Right lobe of liver (tissue), 6 donors: Measurements from ENCODE around the gene RAB14. TPM values are rescaled to one million over a fixed set of nuclear protein-coding genes. Genes with fewer than 3 reads are reported as not detected.
A peak's percentile ranks its signal among the peaks of the same experiment; 100 is the strongest.
"Not testable (repeated sequence)": the region's sequence is repeated elsewhere in the genome, so short reads cannot be mapped to it uniquely, and the experiment has no call there.

Source experiments
- ATAC-seq, 4 donors: fragments of 200-7000 bp; cut with Tn5 transposase; one replicate each; pipeline ENCODE4 v1.9.1; 2020; ENCODE audit warnings: mild to moderate bottlenecking in 4 of 4, moderate library complexity in 4 of 4
- DNase-seq, 3 donors: peaks; one replicate each; pipeline ENCODE4 v3.0.0-alpha.2; 2020
- H3K27ac ChIP-seq, 3 donors: fragments of 200-600 bp; one replicate each; pipeline ENCODE4 v1.8.0; 2022
- H3K27me3 ChIP-seq, 2 donors: fragments of 200-600 bp; one replicate each; pipeline ENCODE4 v1.8.0; 2022
- H3K36me3 ChIP-seq, 4 donors: fragments of 200-600 bp; sonication (generic) in 1 of 4; one replicate each; pipeline versions ENCODE4 v1.5.1 to v1.8.0; 2017 to 2022; ENCODE audit warnings: control low read depth in 1 of 4
- H3K4me1 ChIP-seq, 4 donors: fragments of 200-600 bp; sonication (generic) in 1 of 4; one replicate each; pipeline versions ENCODE4 v1.5.1 to v1.8.0; 2017 to 2022; ENCODE audit warnings: control low read depth in 1 of 4
- H3K4me3 ChIP-seq, 3 donors: fragments of 200-600 bp; one replicate each; pipeline ENCODE4 v1.8.0; 2022
- H3K9me3 ChIP-seq, 4 donors: fragments of 200-600 bp; sonication (generic) in 1 of 4; one replicate each; pipeline versions ENCODE4 v1.5.1 to v1.8.0; 2017 to 2022; ENCODE audit warnings: control low read depth in 1 of 4
- POLR2A ChIP-seq: fragments of 450-650 bp; IDR thresholded peaks from one replicate; pipeline ENCODE4 v1.6.1; 2017; ENCODE audit warnings: antibody characterized with exemption, mild to moderate bottlenecking
- WGBS: methylation state at CpG from one replicate; pipeline ENCODE4 v1.1.6; 2018; ENCODE audit warnings: low coverage, low lambda C conversion rate; ENCODE audit not compliant: insufficient coverage; ENCODE audit errors: missing lambda C conversion rate; 5-methylcytosine and 5-hydroxymethylcytosine counted together
- intact Hi-C, 2 donors: fragments of 100-400 bp; cut with DNase I; formaldehyde crosslinking; loops; one replicate each; pipeline versions ENCODE4 v1.11.2 to v1.14.1; 2022
- total RNA-seq, 6 experiments: library from RNA; depleted of rRNA in 2 of 6; stranded (reverse); fragments of >200 nt in 2 of 6; fragmentation: NEBNext Ultra II Directional in 3 of 6; extraction: Animal tissue kit (Norgen Biotek cat#: 25700) in 3 of 6; gene quantifications; one replicate each; pipeline versions ENCODE4 v1.1.0 to v1.2.4, GENCODE V29; 2016 to 2023
- TF ChIP-seq, protein P1 (sequence below), 4 donors: fragments of 200-600 bp in 3 of 4; fragments of 450-650 bp in 1 of 4; IDR thresholded peaks; one replicate each; pipeline versions ENCODE4 v1.5.1 to v1.8.0; 2016 to 2022; ENCODE audit warnings: antibody characterized with exemption in 4 of 4, mild to moderate bottlenecking in 2 of 4
- donor health status: DM: no; HTN: yes; CAD: no.
- donor health status: DM: no; HTN: no; CAD: no.
- donor health status: DM: no; HTN: no; CAD: no.
- donor health status: DM: no; HTN: yes; CAD: no.
- donor health status: DM: no; HTN: yes; CAD: no.

RAB14 gene
- total RNA-seq, 6 experiments from 2014 or later, result 29.0 to 65.1 (median 53.5) TPM

DNA sequence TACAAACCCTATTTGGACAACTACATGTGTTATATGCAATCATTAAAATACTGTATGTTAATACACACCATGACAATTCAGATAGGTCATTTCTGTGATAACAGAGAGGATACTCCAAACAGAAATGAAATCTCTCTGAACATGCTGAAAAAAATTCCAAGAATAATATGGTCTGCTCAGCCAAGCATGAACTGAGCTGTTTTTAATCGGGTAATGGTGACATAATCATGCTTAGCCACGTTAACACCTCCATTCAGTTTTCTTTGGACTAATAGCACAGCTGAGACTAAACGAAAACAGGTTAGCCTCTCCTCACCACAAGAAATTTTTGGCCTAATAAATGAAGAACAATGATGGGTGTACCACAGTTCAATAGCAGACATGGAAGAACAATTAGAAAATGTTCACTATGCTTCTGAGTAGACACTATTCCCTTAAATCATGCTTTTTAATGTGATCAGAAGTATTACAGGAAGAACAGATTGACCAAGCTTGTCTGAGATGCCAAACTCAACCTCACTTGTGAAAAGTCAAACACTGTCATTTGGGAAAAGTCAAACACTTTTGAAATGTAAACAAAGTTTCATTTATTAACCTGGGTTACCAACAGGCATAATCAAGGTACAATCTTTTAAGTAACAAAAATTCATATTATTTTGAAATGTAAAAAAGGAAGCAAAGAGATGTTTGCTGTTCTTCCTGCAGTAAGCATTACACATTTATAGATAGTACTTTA is 19.4 kb downstream of the RAB14 start:
- TF ChIP-seq, protein P1, sequence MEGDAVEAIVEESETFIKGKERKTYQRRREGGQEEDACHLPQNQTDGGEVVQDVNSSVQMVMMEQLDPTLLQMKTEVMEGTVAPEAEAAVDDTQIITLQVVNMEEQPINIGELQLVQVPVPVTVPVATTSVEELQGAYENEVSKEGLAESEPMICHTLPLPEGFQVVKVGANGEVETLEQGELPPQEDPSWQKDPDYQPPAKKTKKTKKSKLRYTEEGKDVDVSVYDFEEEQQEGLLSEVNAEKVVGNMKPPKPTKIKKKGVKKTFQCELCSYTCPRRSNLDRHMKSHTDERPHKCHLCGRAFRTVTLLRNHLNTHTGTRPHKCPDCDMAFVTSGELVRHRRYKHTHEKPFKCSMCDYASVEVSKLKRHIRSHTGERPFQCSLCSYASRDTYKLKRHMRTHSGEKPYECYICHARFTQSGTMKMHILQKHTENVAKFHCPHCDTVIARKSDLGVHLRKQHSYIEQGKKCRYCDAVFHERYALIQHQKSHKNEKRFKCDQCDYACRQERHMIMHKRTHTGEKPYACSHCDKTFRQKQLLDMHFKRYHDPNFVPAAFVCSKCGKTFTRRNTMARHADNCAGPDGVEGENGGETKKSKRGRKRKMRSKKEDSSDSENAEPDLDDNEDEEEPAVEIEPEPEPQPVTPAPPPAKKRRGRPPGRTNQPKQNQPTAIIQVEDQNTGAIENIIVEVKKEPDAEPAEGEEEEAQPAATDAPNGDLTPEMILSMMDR (IDR thresholded peaks at IDR 0.05), result no peak
- TF ChIP-seq POLR2A, result no peak
- Histone ChIP-seq H3K36me3 (peaks cover 0 to 7% (median 3%) of the 10 kb centered on the region in 4 donors), H3K27me3 (no peaks in the 10 kb centered on the region), H3K4me1 (peaks cover 0 to 87% (median 36%) of the 10 kb centered on the region in 4 donors), H3K27ac (peak overlapping the region; percentile 57 to 85 (median 59)), H3K4me3 (no peak overlapping the region), H3K9me3 (no peaks in the 10 kb centered on the region)
- DNase-seq (no peak), ATAC-seq (peak; percentile 9 to 51 (median 23))
- WGBS, result 33% methylated on average over 3 of the region's 3 CpGs
- intact Hi-C loops, result no loop called here

DNA sequence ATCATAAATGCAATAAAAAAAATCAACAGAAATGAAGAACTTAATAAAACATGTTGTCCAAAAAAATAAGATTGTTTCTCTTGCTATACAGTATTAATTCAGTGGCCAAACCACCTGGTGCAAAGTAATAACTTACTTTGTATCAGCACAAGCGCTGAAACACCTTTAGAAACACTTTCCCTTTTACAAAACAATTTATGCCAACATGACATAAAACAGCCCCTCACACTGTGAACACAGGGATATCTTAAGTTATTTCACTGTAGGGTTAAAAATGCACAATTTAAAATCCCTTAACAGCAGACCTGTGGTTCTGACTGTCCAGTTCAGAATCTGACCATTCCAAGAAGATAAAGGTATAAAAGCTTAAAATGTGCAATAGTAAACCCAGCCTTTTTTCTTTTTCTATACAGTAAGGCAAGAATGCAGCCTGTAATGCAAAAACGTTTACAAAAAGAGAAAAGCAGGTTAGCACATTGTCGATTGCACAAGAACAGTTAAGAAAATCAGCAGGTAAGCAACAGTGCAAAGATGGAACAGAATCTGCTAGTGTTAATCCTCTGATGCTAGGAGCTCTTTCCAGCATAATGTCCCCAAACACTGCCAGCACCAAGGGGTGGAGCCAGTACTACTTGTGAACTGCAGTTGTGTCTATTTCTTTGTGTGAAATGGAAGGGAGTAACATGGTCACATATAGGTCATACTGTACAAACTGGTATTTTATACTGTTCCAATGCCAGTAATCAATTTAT is 21.6 kb downstream of the RAB14 start:
- peaks cover 0 to 71% (median 31%) of the 10 kb centered on the region in 4 donors for H3K4me1 ChIP-seq
- DNase-seq, result peak; percentile 29 to 78 (median 70)
- WGBS, result 28% methylated on average over 3 of the region's 3 CpGs
- TF ChIP-seq, protein P1 (IDR thresholded peaks at IDR 0.05), result no peak
- TF ChIP-seq POLR2A, result no peak
- ATAC-seq, result peak; percentile 39 to 71 (median 68)
- H3K27me3 ChIP-seq, result no peaks in the 10 kb centered on the region
- no peaks in the 10 kb centered on the region for H3K9me3 ChIP-seq
- intact Hi-C loops, result no loop called here
- H3K4me3 ChIP-seq, result no peak overlapping the region
- H3K36me3 ChIP-seq, result peaks cover 0 to 7% (median 1%) of the 10 kb centered on the region in 4 donors
- peak overlapping the region; percentile 18 to 85 (median 57) for H3K27ac ChIP-seq

DNA sequence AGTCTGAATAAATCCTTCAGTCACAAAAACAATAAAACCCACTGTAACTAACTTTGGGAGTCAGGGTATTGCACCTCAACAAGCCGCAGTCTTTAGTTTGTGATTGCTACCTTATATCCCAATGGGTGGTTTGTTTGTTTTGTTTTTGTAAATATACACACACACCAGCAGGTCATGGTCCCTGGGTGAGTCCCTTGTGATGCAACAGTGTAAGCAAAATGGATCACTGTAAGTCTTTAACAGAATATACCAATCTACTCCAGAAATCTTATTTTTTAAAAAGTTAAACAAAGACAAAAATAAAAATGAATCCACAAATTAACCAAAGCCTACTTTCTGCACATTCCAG is 22.3 kb downstream of the RAB14 start:
- peak overlapping the region in 2 of 3 donors; percentile 2 to 12 for H3K4me3 ChIP-seq
- H3K36me3 ChIP-seq, H3K27me3 ChIP-seq, intact Hi-C loops, H3K9me3 ChIP-seq: not testable (repeated sequence)
- peaks cover 0 to 63% (median 28%) of the 10 kb centered on the region in 4 donors for H3K4me1 ChIP-seq
- 35% methylated on average over 1 of the region's 1 CpG for WGBS
- ATAC-seq (peak; percentile 72 to 87 (median 77)), DNase-seq (peak in 2 of 3 donors; percentile 46 to 72)
- peak overlapping the region; percentile 18 to 85 (median 51) for H3K27ac ChIP-seq

DNA sequence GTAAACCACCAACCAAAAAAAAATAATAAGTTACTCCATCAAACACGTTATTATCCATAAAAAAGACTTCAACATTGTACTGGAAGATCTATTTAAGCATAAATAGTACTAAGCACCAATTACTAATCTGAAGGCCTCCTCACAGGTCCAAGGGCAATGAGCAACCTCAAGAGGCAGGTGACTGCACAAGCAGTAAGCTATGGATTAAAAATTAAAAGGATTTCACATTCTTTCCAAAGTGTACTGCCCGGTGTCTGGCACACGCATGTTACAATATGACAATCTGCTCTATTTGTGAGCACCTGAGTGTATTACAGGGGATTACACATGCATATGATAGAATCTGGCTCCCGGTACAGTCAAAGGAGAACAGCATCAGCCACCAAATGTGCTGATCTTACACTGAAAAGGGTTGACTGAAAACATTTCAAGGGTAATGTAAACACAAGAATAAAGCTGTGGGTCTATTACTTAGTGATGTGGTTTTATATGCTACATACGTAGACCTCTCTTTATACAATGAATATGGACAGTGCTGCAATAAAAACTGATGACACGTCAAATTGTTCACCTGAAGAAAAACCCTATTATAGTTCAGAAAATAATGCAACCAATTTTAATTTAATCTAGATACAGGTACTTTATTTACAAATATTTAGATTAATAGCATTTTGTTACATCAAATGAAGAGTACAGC is 22.8 kb downstream of the RAB14 start:
- Histone ChIP-seq H3K9me3 (no peaks in the 10 kb centered on the region), H3K36me3 (peaks cover 0 to 7% (median 1%) of the 10 kb centered on the region in 4 donors), H3K27me3 (no peaks in the 10 kb centered on the region), H3K4me1 (peaks cover 0 to 58% (median 25%) of the 10 kb centered on the region in 4 donors), H3K27ac (peak overlapping the region; percentile 51 to 85 (median 66)), H3K4me3 (peak overlapping the region in 2 of 3 donors; percentile 2 to 12)
- intact Hi-C loops, result no loop called here
- WGBS, result 33% methylated on average over 6 of the region's 6 CpGs
- DNase-seq, result peak; percentile 56 to 73 (median 69)
- TF ChIP-seq POLR2A, result no peak
- TF ChIP-seq, protein P1 (IDR thresholded peaks at IDR 0.05), result no peak
- peak; percentile 72 to 85 (median 76) for ATAC-seq
